GM18498 (cell line): Measurements from ENCODE around the gene FASTK.

Source experiments
- ATAC-seq: cut with Tn5 transposase; IDR thresholded peaks from one replicate; pipeline ENCODE4 v1.9.1; 2021; ENCODE audit warnings: mild to moderate bottlenecking, moderate library complexity; ENCODE audit not compliant: unreplicated experiment

FASTK gene

GRCh38 chr7:151068069-151068773, 12.4 kb downstream of the FASTK start:
- no peak for ATAC-seq

GRCh38 chr7:151066273-151066974, 14.2 kb downstream of the FASTK start:
- ATAC-seq = no peak

GRCh38 chr7:151065516-151065915, 15.1 kb downstream of the FASTK start:
- ATAC-seq = no peak

- ATAC-seq = no peak
Observed at GRCh38 chr7:151064993-151065392, 15.6 kb downstream of the FASTK start.

- ATAC-seq = no peak
Observed at GRCh38 chr7:151064454-151064853, 16.2 kb downstream of the FASTK start.

- ATAC-seq = no peak
Observed at GRCh38 chr7:151063212-151063561, 17.4 kb downstream of the FASTK start.

GRCh38 chr7:151062399-151063211, 18.0 kb downstream of the FASTK start:
- no peak for ATAC-seq

GRCh38 chr7:151062111-151062398, 18.6 kb downstream of the FASTK start:
- no peak for ATAC-seq

- ATAC-seq = no peak
Observed at GRCh38 chr7:151061213-151062110, 19.1 kb downstream of the FASTK start.

- no peak for ATAC-seq
Observed at GRCh38 chr7:151060416-151061212, 20.0 kb downstream of the FASTK start.

- ATAC-seq = no peak
Observed at GRCh38 chr7:151060113-151060415, 20.5 kb downstream of the FASTK start.

- peak; percentile 35 for ATAC-seq
Observed at GRCh38 chr7:151059367-151060112, 21.1 kb downstream of the FASTK start, which contains the start of gene SLC4A2. Gene SLC4A2 (plus strand): TSS chr7:151059589. CDS start chr7:151061988, 2,399 bp downstream.

GRCh38 chr7:151058781-151059366, 21.7 kb downstream of the FASTK start:
- ATAC-seq = no peak

- ATAC-seq = peak; percentile 89
Observed at GRCh38 chr7:151057989-151058780, 22.4 kb downstream of the FASTK start.

- ATAC-seq = peak; percentile 10
Observed at GRCh38 chr7:151057506-151057988, 23.1 kb downstream of the FASTK start, which contains the start of gene CDK5. Gene CDK5 (minus strand): TSS chr7:151057897. CDS start chr7:151057848, 49 bp downstream.

- no peak for ATAC-seq
Observed at GRCh38 chr7:151056666-151057505, 23.7 kb downstream of the FASTK start.

GRCh38 chr7:151056283-151056665, 24.3 kb downstream of the FASTK start:
- no peak for ATAC-seq
